Activated CD8-positive, alpha-beta memory T cell treated with anti-CD3 and anti-CD28 coated beads, Interleukin-2, amount 50 U/mL, for 1 hour (primary cell): ENCODE measurements around the gene ALDH7A1.
"Not testable (repeated sequence)": the region's sequence is repeated elsewhere in the genome, so short reads cannot be mapped to it uniquely, and the experiment has no call there.

Experiments used
- DNase-seq: peaks from one replicate; pipeline ENCODE4 v3.0.0-alpha.2; 2020; ENCODE audit errors: extremely low read depth

Gene ALDH7A1

DNA sequence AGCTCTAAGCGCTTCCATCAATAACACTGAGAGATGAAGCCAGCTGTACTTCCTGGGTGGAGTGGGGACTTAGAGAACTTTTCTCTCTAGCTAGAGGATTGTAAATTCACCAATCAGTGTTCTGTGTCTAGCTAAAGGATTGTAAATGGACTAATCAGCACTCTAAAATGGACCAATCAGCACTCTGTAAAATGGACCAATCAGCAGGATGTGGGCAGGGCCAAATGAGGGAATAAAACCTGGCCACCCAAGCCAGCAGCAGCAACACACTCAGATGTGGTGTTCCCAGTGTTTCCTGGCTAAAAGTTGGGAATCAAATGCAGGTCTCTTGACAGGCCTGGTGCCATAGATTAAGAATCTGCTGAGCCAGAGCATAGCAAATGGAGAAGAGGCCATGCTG lies 60.5 kb downstream of the ALDH7A1 start:
- no peak for DNase-seq

DNA sequence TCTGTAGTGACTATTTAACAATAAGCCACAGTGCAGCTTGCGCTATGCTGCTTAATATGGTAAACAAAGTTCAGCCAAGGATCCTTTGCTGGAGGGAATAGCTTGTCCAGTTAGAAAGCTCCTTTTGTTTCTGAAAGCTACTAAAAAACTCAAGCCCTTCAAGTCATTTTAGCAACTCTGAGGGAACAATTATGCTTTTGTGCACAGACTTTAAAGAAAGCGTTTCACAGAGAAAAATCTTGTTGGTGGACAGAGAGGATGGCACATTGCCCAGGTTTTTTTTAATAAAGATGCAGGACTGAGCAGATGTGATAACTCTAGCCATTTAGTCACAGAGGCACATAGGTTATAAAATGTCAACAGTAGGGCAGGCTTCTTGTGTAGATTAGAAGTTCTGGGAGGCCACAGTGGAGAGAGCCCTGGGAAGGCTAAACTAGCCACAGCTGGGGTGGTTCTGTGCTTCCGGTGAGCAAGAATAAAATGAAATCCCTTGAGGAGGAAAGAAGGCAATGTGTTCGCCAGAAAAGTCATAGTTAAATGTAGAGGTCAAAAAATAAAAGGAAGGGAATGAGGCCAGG lies 63.4 kb downstream of the ALDH7A1 start:
- DNase-seq, result no peak

DNA sequence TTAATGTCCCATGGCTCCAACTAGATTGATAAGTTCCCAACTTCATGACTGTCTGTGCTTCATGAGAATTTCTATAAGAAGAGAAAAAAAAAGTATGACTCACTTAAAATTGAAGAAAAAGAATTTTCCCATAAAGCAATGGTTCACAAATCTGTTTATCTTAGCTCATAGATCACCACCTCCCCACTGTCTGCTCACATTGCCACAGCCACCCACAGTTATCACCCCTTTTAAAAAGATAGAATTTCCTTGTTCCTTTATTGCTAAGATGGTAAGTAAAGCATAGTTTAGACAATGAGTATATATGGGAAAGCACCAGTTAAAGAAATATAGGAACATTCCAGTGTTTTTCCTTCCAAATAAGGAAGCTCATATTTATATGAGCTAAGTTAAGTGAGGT lies 67.1 kb downstream of the ALDH7A1 start:
- DNase-seq, result no peak

DNA sequence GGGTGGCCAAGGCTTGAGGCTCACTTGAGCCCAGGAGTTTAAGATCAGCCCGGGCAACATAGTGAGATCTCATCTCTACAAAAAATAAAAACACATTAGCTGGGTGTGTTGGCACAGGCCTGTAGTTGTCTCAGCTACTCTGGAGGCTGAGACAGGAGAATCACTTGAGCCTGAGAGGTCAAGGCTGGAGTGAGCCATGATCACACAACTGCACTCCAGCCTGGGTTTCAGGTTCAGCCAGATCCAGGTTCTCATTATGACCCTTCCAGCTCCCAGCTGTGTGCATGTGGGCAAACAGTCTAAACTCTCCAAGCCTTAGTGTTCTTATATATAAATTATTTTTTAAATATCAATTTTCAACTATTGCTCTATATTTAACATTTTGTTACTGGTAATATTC lies 67.9 kb downstream of the ALDH7A1 start:
- no peak for DNase-seq

DNA sequence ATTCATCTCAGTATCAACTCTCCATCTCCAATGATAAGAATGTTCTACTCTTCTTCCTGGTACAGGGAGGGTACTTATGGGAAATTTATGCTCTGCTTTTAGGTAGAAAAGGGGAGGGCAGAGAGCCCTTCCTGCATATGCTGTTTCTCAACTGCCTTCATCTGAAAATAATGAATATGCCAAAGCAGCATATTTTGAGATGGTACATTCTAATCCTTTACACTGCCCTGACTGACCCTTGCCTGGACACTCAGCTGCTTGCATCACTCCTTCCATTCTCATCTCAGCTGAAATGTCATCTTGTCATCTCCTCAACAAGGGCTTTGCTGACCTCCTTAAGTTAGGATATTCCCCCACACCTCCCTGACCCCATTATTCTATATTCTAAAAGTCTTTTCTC lies 68.5 kb downstream of the ALDH7A1 start:
- DNase-seq, result no peak

- DNase-seq, result no peak
Observed at GRCh38 chr5:126525630-126526245, 69.3 kb downstream of the ALDH7A1 start.

- DNase-seq, result no peak
Observed at GRCh38 chr5:126523818-126524510, 71.1 kb downstream of the ALDH7A1 start.

DNA sequence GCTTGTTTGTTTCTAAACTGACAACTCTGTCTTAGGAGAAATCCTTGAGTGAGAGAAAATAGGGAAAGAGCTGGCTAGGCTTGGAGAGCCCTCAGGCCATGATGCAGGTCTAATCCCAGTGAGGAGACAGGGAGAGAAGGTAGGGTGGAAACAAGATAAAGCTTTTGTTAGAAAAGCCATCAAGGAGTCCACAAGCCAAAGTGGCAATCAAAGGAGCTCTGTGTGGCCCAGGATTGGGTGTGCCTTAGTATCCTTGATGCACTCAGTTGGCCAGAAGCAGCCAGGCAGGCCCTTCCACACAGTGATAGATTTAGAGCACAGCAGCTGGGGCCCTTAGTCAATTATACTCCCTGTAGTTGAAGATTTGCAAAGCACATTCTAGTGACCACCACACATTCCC lies 73.9 kb downstream of the ALDH7A1 start:
- DNase-seq, result no peak

DNA sequence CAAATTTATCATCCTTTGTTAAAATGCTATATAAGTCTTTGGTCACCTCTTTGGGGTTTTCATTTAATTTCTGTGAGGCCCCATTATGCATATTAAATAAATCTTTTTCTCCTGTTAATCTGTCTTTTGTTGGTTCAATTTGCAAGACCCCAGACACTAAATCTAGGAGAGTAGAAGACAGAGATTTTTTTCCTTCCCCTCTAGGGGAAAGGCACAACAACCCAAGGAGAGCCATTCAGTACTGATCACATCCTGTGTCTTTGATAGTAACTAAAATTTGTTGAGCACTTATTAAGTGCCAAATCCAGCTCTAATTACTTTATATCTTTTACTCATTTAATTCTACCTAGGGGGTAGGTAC lies 74.4 kb downstream of the ALDH7A1 start:
- DNase-seq, result no peak

DNA sequence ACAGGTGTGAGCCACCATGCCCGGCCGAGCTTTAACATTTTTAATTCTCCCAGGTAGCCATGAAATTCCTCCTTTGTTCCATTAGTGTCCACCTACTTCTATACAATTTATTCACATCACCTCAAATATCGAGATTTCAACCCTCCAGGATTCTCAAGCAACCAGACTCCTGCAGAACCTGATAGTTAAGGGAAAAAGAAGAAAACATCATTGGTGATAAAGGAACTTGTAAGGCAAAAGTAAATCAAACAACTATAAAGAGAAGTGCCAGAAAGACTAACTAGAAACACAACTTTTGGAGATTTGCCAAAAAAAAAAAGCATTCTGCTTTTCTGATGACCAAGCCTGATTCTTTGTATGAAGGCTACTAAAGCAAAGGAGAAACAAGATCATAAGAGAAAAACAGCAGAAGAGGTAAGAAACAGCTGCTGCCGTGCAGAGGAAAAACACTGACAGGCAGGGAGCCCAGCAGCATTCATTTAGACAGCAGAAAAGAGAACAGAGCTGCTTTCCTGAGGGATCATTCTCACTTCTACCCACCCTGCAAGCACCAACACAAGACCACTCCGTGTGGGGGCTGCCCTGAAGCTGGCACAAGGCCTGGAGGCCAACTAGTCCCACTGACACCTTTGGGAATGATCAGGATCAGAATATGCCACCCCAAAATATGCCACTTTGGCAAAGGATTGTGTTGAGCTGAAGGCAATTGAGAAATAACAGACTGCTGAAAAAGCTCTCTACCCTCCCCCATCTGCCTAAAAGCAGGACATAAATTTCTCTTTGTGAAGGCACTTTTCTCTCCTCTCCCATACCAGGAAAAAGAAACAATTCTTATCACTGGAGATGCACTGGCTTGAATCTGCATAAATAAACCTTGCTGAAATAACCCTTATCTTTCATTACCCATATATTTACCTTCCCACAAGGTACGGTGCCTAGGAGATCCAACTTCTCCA lies 75.1 kb downstream of the ALDH7A1 start:
- DNase-seq, result no peak

GRCh38 chr5:126519223-126519622 lies 75.8 kb downstream of the ALDH7A1 start:
- not testable (repeated sequence) for DNase-seq

GRCh38 chr5:126516852-126517251 lies 78.2 kb downstream of the ALDH7A1 start:
- no peak for DNase-seq

DNA sequence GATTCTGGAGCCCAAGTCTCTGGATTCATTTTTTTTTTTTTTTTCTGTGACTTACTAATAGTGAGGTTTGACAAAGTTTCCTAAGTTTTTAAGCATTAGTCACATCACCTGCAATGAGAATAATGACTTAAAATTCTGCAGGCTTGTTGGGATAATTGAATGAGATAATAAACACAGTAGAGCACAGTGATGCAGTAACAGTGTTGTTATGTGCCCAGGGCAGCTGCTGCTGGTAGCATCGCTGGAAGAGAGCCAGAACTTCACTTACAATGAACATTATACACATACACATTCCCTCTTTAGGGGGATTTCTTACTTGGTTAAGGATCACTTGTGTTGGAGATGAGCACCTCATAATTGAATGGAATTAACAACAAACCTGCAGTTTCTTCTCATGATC lies 78.9 kb downstream of the ALDH7A1 start:
- DNase-seq, result no peak

GRCh38 chr5:126515337-126515736 lies 79.7 kb downstream of the ALDH7A1 start:
- DNase-seq, result no peak

DNA sequence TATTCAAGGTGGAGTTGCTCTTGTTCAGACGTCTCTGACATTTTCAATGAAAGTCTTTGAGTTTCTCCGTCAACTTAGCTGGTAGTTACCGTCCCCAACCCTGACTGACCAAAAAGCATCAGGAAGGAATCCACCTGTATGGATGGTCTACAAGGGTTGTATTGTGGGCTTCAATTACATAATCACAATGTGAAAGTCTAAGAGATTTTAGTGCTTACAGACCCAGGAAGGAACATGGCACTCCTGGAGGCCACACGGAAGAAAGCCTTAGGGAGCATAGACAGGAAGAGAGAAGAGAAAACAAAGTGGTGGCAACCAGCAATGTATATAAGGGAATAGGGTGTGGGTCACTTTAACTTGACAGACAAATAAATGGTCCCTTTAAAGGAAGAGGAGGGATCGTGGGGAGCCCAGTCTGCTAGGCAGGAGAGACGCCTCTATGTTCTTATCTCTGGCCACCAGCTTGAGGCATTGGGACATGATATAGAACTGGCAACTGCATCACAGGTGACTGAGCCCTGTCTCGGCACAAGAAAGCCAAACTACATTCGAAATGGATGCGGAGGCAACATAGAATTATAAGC lies 80.4 kb downstream of the ALDH7A1 start:
- no peak for DNase-seq

- no peak for DNase-seq
Observed at GRCh38 chr5:126514131-126514557, 80.9 kb downstream of the ALDH7A1 start.

DNA sequence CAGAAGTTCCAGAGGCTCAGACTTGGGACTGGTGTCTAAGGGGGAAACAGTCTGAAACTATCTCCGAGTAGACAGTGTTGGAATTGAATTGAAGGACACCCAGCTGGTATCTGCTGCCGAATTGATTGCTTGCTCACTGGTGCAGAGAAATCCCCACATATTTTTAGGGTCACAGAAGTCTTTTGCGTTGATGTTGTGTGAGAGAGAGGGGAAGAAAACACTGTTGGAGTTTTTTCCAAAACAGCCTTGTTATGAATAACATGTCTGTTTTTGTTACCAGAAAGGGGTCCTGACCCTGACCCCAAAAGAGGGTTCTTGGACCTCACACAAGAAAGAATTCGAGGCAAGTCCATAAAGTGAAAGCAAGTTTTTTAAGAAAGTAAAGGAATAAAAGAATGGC lies 81.3 kb downstream of the ALDH7A1 start:
- DNase-seq, result no peak

DNA sequence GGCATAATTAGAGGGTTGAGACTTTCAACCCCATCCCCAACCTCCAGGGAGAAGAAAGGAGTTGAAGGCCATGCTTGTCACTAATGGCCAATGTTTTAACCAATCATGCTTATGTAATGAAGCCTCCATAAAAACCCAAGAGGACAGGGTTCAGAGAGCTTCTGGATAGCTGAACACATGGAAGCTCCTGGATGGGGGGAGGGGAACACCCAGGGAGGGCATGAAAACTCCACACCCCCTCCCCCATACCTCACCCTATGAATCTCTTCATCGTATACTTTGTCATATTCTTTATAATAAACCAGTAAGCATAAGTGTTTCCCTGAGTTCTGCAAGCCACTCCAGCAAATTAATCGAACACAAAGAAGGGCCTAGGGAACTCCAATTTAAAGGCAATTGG lies 81.7 kb downstream of the ALDH7A1 start:
- no peak for DNase-seq

DNA sequence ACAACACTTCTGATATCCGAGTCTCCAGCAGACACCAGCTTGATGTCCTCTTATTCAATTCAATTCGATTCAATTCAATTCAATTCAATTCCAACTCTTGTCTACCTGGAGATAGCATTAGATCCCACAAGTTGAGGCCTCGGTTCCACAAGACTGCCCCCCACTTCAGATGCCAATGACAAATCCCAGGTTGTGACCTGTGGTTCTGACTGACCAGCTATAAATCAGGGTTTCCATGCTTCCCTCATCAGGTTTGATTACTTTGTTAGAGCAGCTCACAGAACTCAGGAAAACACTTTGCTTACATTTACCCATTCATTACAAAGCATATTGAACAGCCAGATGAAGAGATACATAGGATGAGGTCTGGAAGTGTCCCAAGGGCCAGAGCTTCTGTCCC lies 82.6 kb downstream of the ALDH7A1 start:
- DNase-seq, result no peak

- no peak for DNase-seq
Observed at GRCh38 chr5:126511961-126512360, 83.1 kb downstream of the ALDH7A1 start.

- DNase-seq, result no peak
Observed at GRCh38 chr5:126509339-126509738, 85.7 kb downstream of the ALDH7A1 start.

DNA sequence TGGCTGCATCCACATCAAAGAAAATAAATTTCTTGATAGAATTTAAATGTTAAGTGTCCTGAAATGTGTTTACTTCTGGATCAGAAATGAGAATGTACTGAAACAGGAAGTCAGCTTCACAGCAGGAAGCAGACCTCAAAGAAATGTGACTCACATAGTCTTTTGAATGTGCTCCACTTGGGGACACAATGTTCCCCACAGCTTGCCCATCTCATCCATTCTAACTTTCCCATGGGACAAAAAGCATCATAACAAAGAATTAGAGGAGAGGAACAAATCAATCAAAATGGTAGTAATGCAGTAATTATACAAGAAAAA lies 86.1 kb downstream of the ALDH7A1 start:
- no peak for DNase-seq
